ENCODE results near the gene SAMSN1. TPM values are rescaled to one million over a fixed set of nuclear protein-coding genes. Genes with fewer than 3 reads are reported as not detected.

The SAMSN1 gene
- total RNA-seq (2022; extraction: Qiagen RNA extraction), result 0.06 TPM in 1 of 5 replicates, not detected in the others

GRCh38 chr21:14545906-14546480 lies at the start of gene SAMSN1:
TSS of gene SAMSN1 (minus strand) at chr21:14546315. CDS start at chr21:14546261, 54 bp downstream.

Other genes starting within 250 kb of the SAMSN1 start
- 12.0 to 18.9 TPM (median 14.2 TPM) in 5 replicates for gene HSPA13, start 163.2 kb downstream of the SAMSN1 start, total RNA-seq (2022; extraction: Qiagen RNA extraction)

All from A549 treated with dexamethasone at 1 μM for 4 hours (cell line).